ENCODE data around the gene RTRAF.
A peak's percentile ranks its signal among the peaks of the same experiment; 100 is the strongest.

Gene RTRAF

GRCh38 chr14:52021957-52022600, 32.7 kb downstream of the RTRAF start:
- no peak for DNase-seq

- DNase-seq: no peak
Measured at GRCh38 chr14:52023518-52023917, 34.2 kb downstream of the RTRAF start.

DNA sequence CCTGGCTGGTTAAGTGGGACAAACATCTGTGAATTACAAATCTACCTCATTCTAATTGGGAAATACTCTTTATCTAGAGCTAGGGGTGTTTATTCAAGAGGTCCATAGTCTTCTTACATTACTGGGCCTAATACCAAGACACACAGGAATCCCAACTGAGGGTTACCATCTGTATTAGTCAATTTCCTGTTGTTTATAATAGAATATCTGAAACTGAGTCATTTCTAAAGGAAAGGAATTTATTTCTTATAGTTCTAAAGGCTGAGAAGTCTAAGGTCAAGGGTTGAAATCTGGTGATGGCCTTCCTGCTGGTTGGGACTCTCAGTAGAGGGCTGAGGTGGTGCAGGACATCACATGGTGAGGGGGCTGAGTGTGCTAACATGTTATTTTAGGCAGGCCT, 36.0 kb downstream of the RTRAF start:
- no peak for DNase-seq

- no peak for DNase-seq
Measured at GRCh38 chr14:52026017-52026660, 36.8 kb downstream of the RTRAF start.

- no peak for DNase-seq
Measured at GRCh38 chr14:52026901-52027300, 37.6 kb downstream of the RTRAF start.

DNA sequence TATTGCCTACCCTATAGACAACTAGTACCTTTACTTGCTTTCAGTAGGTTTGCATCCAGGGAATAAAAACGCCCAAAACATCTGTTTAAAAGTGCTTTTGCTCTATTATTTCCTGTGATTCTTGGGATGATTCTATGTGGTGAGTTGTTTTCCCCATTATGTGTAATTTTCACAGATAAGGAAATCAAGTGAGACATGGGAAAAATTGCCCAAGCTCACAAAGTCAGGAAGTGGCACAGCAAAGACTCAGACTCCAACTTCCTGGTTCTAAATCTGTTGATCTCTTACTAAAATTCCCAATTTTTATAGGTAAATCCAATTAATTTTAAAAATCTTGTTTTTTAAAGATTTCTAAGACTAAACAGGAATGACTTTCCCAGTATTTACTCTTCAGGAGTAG, 40.5 kb downstream of the RTRAF start:
- no peak for DNase-seq

DNA sequence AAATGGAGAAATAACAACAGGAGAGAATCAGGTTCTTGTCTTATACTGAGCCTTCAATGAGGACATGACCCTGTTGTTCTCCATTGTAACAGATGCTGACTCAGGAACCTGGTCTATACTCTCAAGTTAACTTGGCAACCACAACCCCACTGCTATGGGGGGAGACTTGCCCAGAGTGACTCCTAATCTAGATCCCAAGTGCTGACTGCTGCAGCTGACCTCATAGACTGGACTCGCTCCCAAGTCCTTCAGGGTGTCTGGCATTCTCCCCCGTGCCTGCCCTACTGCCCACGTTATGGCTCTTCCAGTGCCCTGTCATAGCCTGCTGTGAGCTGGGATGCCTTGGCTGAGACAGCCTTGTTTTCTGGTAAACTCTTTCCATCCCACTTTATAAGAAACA, 42.4 kb downstream of the RTRAF start:
- DNase-seq: no peak

DNA sequence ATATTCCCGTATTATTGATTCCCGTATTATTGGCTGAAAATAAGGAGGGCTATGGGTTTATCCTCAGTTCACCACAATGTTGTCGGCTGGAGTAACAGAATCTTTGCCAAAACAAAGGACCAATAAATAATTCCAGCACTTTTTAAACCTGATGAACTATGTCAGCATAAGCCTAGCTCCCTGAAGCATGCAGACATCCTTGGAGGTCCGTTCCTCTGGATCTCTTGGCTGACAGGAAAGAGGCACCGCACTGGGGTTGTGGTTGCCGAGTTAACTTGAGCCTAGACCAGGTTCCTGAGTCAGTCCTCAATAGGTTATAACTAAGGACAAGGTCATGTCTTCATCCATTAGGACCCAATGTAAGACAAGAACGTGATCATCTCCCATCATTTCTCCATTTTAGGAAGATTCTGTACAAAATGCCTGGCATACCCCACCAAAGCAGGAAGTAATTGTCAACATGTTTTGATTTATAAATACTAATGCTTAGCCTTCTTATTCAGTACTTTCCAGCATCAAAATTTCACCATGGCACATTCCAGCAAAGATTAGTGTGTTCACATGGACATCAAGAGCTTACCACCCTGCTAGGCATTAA, 43.0 kb downstream of the RTRAF start:
- DNase-seq: no peak

- no peak for DNase-seq
Measured at GRCh38 chr14:52033101-52033642, 43.8 kb downstream of the RTRAF start.

GRCh38 chr14:52039124-52039815, 49.9 kb downstream of the RTRAF start:
- DNase-seq: no peak

GRCh38 chr14:52040598-52040997, 51.3 kb downstream of the RTRAF start:
- DNase-seq: no peak

GRCh38 chr14:52042371-52043289, 53.3 kb downstream of the RTRAF start:
- peak; percentile 65 for DNase-seq

DNA sequence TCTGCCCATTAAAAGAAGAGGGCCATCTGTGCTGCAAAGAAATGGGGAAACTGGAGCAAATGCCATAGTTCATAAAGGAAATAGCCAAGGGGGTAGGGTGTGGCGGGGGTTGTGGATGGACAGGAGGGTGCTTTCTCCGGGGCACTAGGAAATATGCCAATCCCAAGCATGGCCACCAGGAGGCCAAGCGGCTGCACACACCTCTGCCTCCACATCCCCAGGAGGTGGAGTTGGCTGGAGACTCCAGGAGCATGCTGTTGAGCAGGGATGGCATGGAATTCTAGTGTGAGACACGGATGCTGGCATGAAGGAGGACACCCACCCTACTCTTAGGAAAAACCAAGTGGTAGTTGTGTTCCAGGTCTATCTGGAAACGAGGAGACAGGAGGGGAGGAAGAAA, 54.3 kb downstream of the RTRAF start:
- DNase-seq: no peak

GRCh38 chr14:52044791-52045522, 55.6 kb downstream of the RTRAF start:
- no peak for DNase-seq

- no peak for DNase-seq
Measured at GRCh38 chr14:52046376-52046917, 57.1 kb downstream of the RTRAF start.

DNA sequence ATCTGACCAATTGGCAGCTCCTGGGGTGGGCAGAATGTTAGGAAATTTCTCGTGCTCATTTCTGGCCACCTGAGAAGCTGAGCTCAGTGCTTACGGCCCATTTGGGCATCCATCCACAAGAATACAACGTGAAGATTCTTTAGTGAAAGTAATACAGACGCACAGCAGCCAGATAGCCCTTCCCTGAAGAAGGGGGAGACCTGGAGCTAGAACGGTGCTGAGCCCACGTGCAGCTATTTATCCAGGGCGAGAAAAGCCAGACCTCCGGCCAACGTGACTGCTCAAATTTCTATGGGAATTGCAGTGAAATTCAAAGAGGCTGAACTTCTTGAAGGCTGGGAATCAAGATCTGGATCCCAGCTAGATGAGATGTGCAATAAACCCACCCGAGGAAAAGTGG, 58.8 kb downstream of the RTRAF start:
- no peak for DNase-seq

GRCh38 chr14:52048641-52049204, 59.4 kb downstream of the RTRAF start:
- no peak for DNase-seq

DNA sequence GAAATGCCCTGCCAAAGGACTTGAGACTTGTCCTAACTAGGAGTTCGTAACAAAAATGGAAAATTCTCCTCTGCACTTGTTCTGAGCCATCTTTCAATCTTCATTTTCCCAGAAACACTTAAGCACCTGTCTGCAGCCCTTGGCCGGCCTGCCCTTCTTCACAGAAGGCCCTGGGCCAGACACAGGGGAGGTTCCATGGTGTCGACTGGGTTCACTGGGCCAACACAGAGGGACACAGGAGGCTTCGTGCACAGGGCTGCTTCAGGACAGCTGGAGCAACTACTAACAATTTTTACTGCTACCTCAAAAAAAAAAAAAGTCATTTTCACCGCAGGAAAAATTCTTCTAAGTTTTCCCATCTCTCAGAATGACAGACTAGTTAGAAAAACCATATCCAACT, 59.9 kb downstream of the RTRAF start:
- DNase-seq: no peak

GRCh38 chr14:52049721-52050588, 60.6 kb downstream of the RTRAF start:
- no peak for DNase-seq

GRCh38 chr14:52051251-52051650, 61.9 kb downstream of the RTRAF start:
- no peak for DNase-seq

Data from NCI-H1694 treated with DMSO at 0.1 percent for 48 hours (cell line).